ENCODE data around the gene MAST1.

DNA sequence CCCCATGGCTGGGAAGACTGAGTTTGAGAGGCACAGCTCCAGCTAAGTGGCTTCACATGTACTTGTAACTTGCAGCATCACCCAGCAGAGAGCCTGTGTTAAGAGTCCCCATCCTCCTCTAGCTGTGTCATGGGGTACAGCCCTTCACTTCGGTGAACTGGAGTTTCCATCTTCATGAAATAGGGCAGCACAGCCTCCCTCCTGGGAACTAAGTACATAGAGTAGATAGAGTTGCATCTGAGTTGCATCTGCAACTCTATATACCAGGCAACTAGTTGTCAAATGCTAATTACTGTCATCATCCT is 37.9 kb upstream of the MAST1 start:
- no peak for TF ChIP-seq POLR2A (IDR thresholded peaks at IDR 0.05)
- TF ChIP-seq, protein P1, sequence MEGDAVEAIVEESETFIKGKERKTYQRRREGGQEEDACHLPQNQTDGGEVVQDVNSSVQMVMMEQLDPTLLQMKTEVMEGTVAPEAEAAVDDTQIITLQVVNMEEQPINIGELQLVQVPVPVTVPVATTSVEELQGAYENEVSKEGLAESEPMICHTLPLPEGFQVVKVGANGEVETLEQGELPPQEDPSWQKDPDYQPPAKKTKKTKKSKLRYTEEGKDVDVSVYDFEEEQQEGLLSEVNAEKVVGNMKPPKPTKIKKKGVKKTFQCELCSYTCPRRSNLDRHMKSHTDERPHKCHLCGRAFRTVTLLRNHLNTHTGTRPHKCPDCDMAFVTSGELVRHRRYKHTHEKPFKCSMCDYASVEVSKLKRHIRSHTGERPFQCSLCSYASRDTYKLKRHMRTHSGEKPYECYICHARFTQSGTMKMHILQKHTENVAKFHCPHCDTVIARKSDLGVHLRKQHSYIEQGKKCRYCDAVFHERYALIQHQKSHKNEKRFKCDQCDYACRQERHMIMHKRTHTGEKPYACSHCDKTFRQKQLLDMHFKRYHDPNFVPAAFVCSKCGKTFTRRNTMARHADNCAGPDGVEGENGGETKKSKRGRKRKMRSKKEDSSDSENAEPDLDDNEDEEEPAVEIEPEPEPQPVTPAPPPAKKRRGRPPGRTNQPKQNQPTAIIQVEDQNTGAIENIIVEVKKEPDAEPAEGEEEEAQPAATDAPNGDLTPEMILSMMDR (IDR thresholded peaks at IDR 0.05), result no peak
- TF ChIP-seq EP300 (IDR thresholded peaks at IDR 0.05), result no peak

All from stomach (tissue), 4 donors.